Measurements from ENCODE around the gene DDX53. TPM values are rescaled to one million over a fixed set of nuclear protein-coding genes. Genes with fewer than 3 reads are reported as not detected.
A peak's percentile ranks its signal among the peaks of the same experiment; 100 is the strongest.

DDX53 gene
- total and polyA plus RNA-seq, 2 experiments from 2014 or later = not detected

DNA sequence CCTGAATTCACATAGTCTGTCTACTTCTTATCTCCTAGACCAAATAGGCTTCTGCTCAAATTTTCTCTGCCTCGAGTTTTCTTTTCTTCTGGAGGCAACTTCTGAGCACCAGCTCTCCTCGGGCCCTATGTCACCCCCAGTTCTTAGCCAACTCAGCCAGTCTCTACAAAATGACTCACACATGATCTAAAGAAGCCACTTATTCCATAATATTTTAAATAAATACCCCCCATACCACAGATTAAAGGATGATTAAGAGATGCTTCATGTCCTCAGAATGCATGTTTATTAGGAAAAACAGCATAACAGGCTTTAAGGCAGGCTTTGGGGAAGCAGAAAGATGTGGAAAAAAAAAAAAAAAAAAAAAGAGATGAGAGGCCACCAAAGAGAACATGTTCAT lies 36.6 kb upstream of the DDX53 start:
- H3K4me1 ChIP-seq (ENCODE audit: low read depth) = no peaks in the 10 kb centered on the region
- H3K4me3 ChIP-seq = no peak overlapping the region
- TF ChIP-seq, protein P1, sequence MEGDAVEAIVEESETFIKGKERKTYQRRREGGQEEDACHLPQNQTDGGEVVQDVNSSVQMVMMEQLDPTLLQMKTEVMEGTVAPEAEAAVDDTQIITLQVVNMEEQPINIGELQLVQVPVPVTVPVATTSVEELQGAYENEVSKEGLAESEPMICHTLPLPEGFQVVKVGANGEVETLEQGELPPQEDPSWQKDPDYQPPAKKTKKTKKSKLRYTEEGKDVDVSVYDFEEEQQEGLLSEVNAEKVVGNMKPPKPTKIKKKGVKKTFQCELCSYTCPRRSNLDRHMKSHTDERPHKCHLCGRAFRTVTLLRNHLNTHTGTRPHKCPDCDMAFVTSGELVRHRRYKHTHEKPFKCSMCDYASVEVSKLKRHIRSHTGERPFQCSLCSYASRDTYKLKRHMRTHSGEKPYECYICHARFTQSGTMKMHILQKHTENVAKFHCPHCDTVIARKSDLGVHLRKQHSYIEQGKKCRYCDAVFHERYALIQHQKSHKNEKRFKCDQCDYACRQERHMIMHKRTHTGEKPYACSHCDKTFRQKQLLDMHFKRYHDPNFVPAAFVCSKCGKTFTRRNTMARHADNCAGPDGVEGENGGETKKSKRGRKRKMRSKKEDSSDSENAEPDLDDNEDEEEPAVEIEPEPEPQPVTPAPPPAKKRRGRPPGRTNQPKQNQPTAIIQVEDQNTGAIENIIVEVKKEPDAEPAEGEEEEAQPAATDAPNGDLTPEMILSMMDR (IDR thresholded peaks at IDR 0.05; ENCODE audit: low read depth, low read length) = no peak
- no peaks in the 10 kb centered on the region for H3K36me3 ChIP-seq
- no peak for DNase-seq (ENCODE audit: low read depth in 1 of 2, low spot score in 1 of 2)
- H3K27me3 ChIP-seq = no peaks in the 10 kb centered on the region
- H3K27ac ChIP-seq = no peak overlapping the region
- no peaks in the 10 kb centered on the region for H3K9me3 ChIP-seq (ENCODE audit: low read depth)

DNA sequence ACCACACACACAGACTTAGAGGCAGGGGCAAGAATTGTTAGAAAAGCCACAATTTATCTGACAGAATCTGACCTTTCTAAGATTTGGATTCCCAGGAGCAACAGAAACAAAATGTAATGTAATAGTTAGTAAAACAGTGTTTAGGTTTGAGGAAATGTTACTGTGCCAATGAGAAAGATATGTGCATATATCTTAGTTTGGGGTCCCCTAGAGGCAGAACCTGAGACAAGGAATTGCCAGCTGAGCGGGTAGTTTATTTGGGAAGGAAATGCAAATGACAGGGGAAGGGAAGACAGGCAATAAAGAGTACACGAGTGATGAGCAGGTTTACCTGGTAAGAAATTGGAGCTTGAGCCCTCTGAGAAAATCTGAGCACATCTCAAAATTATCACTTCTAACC lies 31.3 kb upstream of the DDX53 start:
- no peak for DNase-seq (ENCODE audit: low read depth in 1 of 2, low spot score in 1 of 2)
- no peak overlapping the region for H3K4me3 ChIP-seq
- TF ChIP-seq, protein P1 (IDR thresholded peaks at IDR 0.05; ENCODE audit: low read depth, low read length) = no peak
- no peaks in the 10 kb centered on the region for H3K9me3 ChIP-seq (ENCODE audit: low read depth)
- peaks cover 11% of the 10 kb centered on the region for H3K4me1 ChIP-seq (ENCODE audit: low read depth)
- no peaks in the 10 kb centered on the region for H3K27me3 ChIP-seq
- no peak overlapping the region for H3K27ac ChIP-seq
- no peaks in the 10 kb centered on the region for H3K36me3 ChIP-seq

DNA sequence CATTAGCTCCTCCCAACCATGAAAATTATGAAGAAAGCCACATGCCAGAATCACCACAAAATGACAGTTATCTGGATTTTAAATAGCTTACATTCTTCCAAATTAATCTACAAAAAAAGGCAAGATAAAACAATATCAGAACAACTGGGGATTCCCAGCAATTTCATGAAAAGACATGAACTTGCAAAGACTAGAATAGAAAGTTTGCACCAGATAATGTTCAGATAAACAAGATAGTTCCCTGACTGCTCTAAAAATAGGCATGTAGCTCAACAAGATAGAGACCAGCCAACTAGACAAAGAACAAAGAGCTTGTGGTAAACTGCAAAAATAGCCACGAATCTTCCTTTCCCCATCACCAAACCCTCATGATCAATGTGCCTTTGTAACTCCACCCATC lies 30.3 kb upstream of the DDX53 start:
- Histone ChIP-seq H3K27me3 (no peaks in the 10 kb centered on the region), H3K4me1 (ENCODE audit: low read depth) (peaks cover 11% of the 10 kb centered on the region), H3K27ac (no peak overlapping the region), H3K4me3 (no peak overlapping the region), H3K9me3 (ENCODE audit: low read depth) (no peaks in the 10 kb centered on the region), H3K36me3 (no peaks in the 10 kb centered on the region)
- DNase-seq (ENCODE audit: low read depth in 1 of 2, low spot score in 1 of 2) = peak in 1 of 2 donors; percentile 62
- TF ChIP-seq, protein P1 (IDR thresholded peaks at IDR 0.05; ENCODE audit: low read depth, low read length) = no peak

DNA sequence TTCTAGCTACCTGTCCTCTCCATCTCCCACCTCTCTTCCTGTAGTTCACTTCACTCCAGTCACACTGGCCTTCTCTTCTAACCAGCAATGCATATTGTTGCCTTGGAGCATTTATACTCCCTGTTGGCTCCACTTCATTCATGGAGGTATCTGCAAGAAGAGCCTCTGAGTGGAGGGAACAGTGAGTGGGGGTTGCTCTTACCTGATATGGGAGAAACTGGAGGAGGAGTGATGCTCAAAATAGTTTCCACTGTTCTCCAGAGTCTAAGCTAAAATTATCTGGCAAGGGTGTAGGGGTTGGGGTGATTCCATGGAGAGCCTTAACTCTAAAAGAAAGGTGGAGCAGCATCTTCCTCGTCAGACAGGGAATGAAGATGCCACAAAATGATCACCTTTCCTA lies 28.9 kb upstream of the DDX53 start:
- no peaks in the 10 kb centered on the region for H3K27me3 ChIP-seq
- peaks cover 11% of the 10 kb centered on the region for H3K4me1 ChIP-seq (ENCODE audit: low read depth)
- TF ChIP-seq, protein P1 (IDR thresholded peaks at IDR 0.05; ENCODE audit: low read depth, low read length) = no peak
- no peak overlapping the region for H3K4me3 ChIP-seq
- DNase-seq (ENCODE audit: low read depth in 1 of 2, low spot score in 1 of 2) = no peak
- H3K27ac ChIP-seq = no peak overlapping the region
- H3K9me3 ChIP-seq (ENCODE audit: low read depth) = no peaks in the 10 kb centered on the region
- H3K36me3 ChIP-seq = no peaks in the 10 kb centered on the region

DNA sequence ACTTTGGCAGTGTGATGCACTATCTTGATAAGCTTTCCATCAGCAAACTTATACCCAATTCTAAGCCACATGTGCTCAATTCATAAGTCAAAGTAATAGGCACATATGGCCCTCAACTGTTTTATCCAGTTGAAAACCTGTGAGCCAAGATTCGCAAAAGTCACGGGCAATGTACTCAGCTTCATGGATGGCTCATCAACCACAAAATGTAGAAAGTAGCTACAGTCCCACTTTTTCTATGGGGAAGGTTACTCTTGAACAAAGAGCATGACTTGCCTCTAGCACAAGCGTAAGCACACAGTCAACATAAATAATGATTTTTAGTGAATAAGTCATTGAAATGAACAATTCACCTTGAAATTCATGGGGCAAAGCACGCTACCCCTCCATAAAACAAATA lies 25.1 kb upstream of the DDX53 start:
- Histone ChIP-seq H3K4me3 (no peak overlapping the region), H3K27ac (no peak overlapping the region), H3K27me3 (no peaks in the 10 kb centered on the region), H3K9me3 (ENCODE audit: low read depth) (no peaks in the 10 kb centered on the region), H3K4me1 (ENCODE audit: low read depth) (peaks cover 6% of the 10 kb centered on the region), H3K36me3 (no peaks in the 10 kb centered on the region)
- TF ChIP-seq, protein P1 (IDR thresholded peaks at IDR 0.05; ENCODE audit: low read depth, low read length) = no peak
- DNase-seq (ENCODE audit: low read depth in 1 of 2, low spot score in 1 of 2) = no peak

DNA sequence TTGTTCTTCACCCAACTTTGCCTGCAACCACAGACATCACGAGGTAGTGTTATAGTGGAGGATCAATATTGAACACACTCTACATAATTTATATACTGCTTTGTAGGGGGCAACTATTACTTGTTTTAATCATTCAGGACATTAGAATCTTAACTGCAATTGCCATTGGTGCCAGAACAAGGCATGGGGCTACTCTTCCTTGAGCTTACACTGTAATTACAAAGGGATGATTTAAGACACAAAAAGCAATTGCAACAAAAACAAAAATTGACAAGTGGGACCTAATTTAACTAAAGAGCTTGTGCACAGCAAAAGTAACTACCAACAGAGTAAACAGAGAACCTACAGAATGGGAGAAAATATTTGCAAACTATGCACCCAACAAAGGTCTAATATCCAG lies 24.0 kb upstream of the DDX53 start:
- no peaks in the 10 kb centered on the region for H3K27me3 ChIP-seq
- H3K36me3 ChIP-seq = no peaks in the 10 kb centered on the region
- H3K27ac ChIP-seq = no peak overlapping the region
- TF ChIP-seq, protein P1 (IDR thresholded peaks at IDR 0.05; ENCODE audit: low read depth, low read length) = no peak
- H3K4me3 ChIP-seq = no peak overlapping the region
- H3K4me1 ChIP-seq (ENCODE audit: low read depth) = peaks cover 4% of the 10 kb centered on the region
- no peak for DNase-seq (ENCODE audit: low read depth in 1 of 2, low spot score in 1 of 2)
- no peaks in the 10 kb centered on the region for H3K9me3 ChIP-seq (ENCODE audit: low read depth)

Measured in cardiac muscle cell (in vitro differentiated cells and primary cell).